Transverse colon (tissue), 3 donors: Measurements from ENCODE around the gene PEAK3.

Experiments used
- CTCF ChIP-seq, 5 experiments: fragments of 200-600 bp in 3 of 5; fragments of 450-650 bp in 2 of 5; sonication (generic) in 3 of 5; IDR thresholded peaks; 1 replicate in 2 of 5; 2 replicates in 3 of 5; pipeline ENCODE4 v1.5.1; 2016 to 2017; ENCODE audit warnings: antibody characterized with exemption in 5 of 5, inconsistent platforms in 3 of 5, mild to moderate bottlenecking in 2 of 5, moderate library complexity in 1 of 5
- POLR2A ChIP-seq: fragments of 450-650 bp; IDR thresholded peaks from one replicate; pipeline ENCODE4 v1.6.1; 2016; ENCODE audit warnings: antibody characterized with exemption, mild to moderate bottlenecking, moderate library complexity

- no peak for TF ChIP-seq CTCF (IDR thresholded peaks at IDR 0.05)
- no peak for TF ChIP-seq POLR2A
Measured at GRCh38 chr19:2306281-2306806, 24.4 kb upstream of the PEAK3 start.
